Naive B cell (primary cell): ENCODE measurements around the gene NR4A1. TPM values are rescaled to one million over a fixed set of nuclear protein-coding genes. Genes with fewer than 3 reads are reported as not detected.

Source experiments
- polyA plus RNA-seq, 6 donors: library from polyadenylated mRNA; unstranded; fragments of 300-500 nt; fragmentation: Illumina TruSeq; gene quantifications; one replicate each; pipeline ENCODE4 v1.2.3, GENCODE V29; 2021; ENCODE audit warnings: low read depth in 6 of 6

NR4A1 gene
- polyA plus RNA-seq, 6 donors from 2014 or later: 6.7 to 24.9 (median 12.6) TPM

Other genes with a start within 250 kb of the NR4A1 start
- gene FIGNL2, start 202.7 kb upstream of the NR4A1 start, polyA plus RNA-seq: under 1 TPM in 2 of 6 donors, not detected in 4; 0.06 to 0.11 TPM
- gene ANKRD33, start 163.3 kb upstream of the NR4A1 start, polyA plus RNA-seq: not detected
- gene ACVRL1, start 143.9 kb upstream of the NR4A1 start, polyA plus RNA-seq: not detected
- 1 to 10 TPM in 1 of 6 donors, under 1 TPM in 4, not detected in 1; 0.43 to 1.1 (median 0.51) TPM for gene ACVR1B, start 99.7 kb upstream of the NR4A1 start, polyA plus RNA-seq
- 10 to 100 TPM in 5 of 6 donors, 1 to 10 TPM in 1; 2.9 to 28.7 (median 16.9) TPM for gene TAMALIN, start 44.5 kb upstream of the NR4A1 start, polyA plus RNA-seq
- 10 to 100 TPM; 20.1 to 35.5 (median 24.4) TPM for gene ATG101, start 18.5 kb downstream of the NR4A1 start, polyA plus RNA-seq
- not detected for gene SMIM41, start 28.3 kb downstream of the NR4A1 start, polyA plus RNA-seq
- not detected for gene KRT80, start 140.6 kb downstream of the NR4A1 start, polyA plus RNA-seq
- not detected for gene KRT7, start 181.8 kb downstream of the NR4A1 start, polyA plus RNA-seq
- not detected for gene KRT86, start 223.2 kb downstream of the NR4A1 start, polyA plus RNA-seq
- not detected for gene KRT81, start 240.1 kb downstream of the NR4A1 start, polyA plus RNA-seq